ENCODE measurements around the gene NUAK1. TPM values are rescaled to one million over a fixed set of nuclear protein-coding genes. Genes with fewer than 3 reads are reported as not detected.

NUAK1 gene
- total and polyA plus RNA-seq, 2 experiments from 2014 or later = 13.4 to 29.6 TPM

DNA sequence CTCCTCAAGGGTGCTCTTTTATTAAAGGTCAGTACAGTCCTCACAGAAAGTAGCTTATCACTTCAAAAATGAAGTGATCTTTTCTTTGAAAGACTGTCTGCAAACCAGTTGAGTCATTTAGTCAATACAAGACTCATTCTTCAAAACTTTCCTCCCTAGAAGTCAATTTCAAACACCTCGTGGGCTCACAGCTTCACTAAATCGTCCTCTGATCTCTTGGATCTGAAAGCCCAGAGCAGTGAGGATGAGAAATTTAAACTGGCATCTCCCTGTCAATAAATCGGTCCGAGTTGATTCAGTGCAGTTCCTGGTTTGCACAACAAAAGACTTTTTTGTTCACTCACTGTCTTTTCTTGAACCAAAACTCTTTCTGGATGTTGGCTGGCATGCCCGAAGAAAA is 44.5 kb downstream of the NUAK1 start:
- peaks cover 50% of the 10 kb centered on the region for H3K4me1 ChIP-seq (ENCODE audit: insufficient read depth)
- TF ChIP-seq EZH2 (IDR thresholded peaks at IDR 0.05; ENCODE audit: insufficient read depth, poor library complexity, severe bottlenecking) = no peak
- TF ChIP-seq EZH2phosphoT487 (IDR thresholded peaks at IDR 0.05; ENCODE audit: insufficient read depth, low read depth) = no peak
- H3K36me3 ChIP-seq (ENCODE audit: low read depth) = peaks cover 9% of the 10 kb centered on the region; the same call in 1 of the 2 replicates
- peaks cover 66% of the 10 kb centered on the region for H3K79me2 ChIP-seq (ENCODE audit: insufficient read depth)
- H3K4me3 ChIP-seq = no peak overlapping the region
- no peak overlapping the region for H3K9ac ChIP-seq
- peak overlapping the region; percentile 15 for H3K27ac ChIP-seq
- no peaks in the 10 kb centered on the region for H3K9me3 ChIP-seq (ENCODE audit: low read depth)
- H3K27me3 ChIP-seq (replicated peaks; ENCODE audit: insufficient read depth) = no peaks in the 10 kb centered on the region
- peaks cover 51% of the 10 kb centered on the region for H3F3A ChIP-seq (ENCODE audit: insufficient read depth)
- H3K4me2 ChIP-seq (ENCODE audit: unreplicated experiment) = no peak overlapping the region
- no peaks in the 10 kb centered on the region for H4K20me1 ChIP-seq (ENCODE audit: insufficient read depth)
- H3K9me2 ChIP-seq (ENCODE audit: insufficient read depth) = no peaks in the 10 kb centered on the region
- 32 to 39% methylated on average over 5 of the region's 5 CpGs for WGBS, 2 experiments (ENCODE audit: low coverage in 1 of 2, low lambda C conversion rate in 2 of 2, missing lambda C conversion rate in 2 of 2)
- peak; percentile 43 for DNase-seq
- in situ Hi-C loops (cut with MboI) = no loop called here
- no peak overlapping the region for H2AFZ ChIP-seq

DNA sequence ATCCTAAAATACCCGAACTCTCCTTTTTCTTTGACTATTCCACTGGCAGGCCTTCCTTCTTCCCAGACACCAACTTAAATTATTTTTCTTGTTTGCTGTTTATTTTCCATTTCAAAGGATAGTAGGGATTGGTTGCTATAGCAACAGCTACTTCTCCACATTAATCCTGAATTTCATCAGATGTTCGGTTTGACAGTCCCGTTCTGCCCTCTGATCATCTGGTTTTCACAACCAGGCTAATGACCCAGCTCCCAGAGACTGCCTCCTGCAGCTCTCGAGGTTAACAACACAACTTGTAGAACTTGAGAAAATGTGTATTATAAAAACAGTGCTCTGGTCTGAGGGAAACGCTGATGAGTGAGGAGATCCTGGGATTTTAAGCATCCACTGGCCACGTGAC is 45.5 kb downstream of the NUAK1 start:
- peak; percentile 35 for DNase-seq
- no peak overlapping the region for H2AFZ ChIP-seq
- H3K9me2 ChIP-seq (ENCODE audit: insufficient read depth) = no peaks in the 10 kb centered on the region
- in situ Hi-C loops (cut with MboI) = no loop called here
- H3K4me1 ChIP-seq (ENCODE audit: insufficient read depth) = peaks cover 56% of the 10 kb centered on the region
- no peaks in the 10 kb centered on the region for H4K20me1 ChIP-seq (ENCODE audit: insufficient read depth)
- no peak overlapping the region for H3K4me2 ChIP-seq (ENCODE audit: unreplicated experiment)
- no peaks in the 10 kb centered on the region for H3K27me3 ChIP-seq (replicated peaks; ENCODE audit: insufficient read depth)
- H3K9ac ChIP-seq = no peak overlapping the region
- H3K27ac ChIP-seq = peak overlapping the region; percentile 15; the same call in 1 of the 2 replicates
- no peak for TF ChIP-seq EZH2phosphoT487 (IDR thresholded peaks at IDR 0.05; ENCODE audit: insufficient read depth, low read depth)
- TF ChIP-seq EZH2 (IDR thresholded peaks at IDR 0.05; ENCODE audit: insufficient read depth, poor library complexity, severe bottlenecking) = no peak
- no peak overlapping the region for H3K4me3 ChIP-seq
- WGBS, 2 experiments (ENCODE audit: low coverage in 1 of 2, low lambda C conversion rate in 2 of 2, missing lambda C conversion rate in 2 of 2) = 69 to 75% methylated on average over 6 of the region's 6 CpGs
- peaks cover 66% of the 10 kb centered on the region for H3K79me2 ChIP-seq (ENCODE audit: insufficient read depth)
- no peaks in the 10 kb centered on the region for H3K9me3 ChIP-seq (ENCODE audit: low read depth)
- H3K36me3 ChIP-seq (ENCODE audit: low read depth) = peaks cover 4% of the 10 kb centered on the region; the same call in 1 of the 2 replicates
- peaks cover 59% of the 10 kb centered on the region for H3F3A ChIP-seq (ENCODE audit: insufficient read depth)

DNA sequence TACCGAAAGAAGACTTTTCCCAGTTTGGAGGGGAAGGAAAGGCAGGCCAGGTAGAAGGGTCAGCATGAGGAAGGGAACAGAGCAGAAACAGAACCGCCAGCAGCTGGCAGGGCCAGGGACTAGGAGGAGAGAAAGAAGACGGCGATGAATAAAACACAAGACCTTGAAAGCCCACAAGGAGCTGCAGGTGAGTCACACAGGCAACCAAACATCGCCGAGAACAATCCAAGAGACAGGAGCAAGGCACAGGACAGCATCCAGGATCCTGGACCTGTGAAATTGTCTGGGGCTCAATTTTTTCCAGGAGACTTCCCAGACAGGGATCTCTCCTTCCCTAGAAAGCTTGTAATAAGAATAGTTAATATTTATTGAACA is 47.3 kb downstream of the NUAK1 start:
- Histone ChIP-seq H3K9me3 (ENCODE audit: low read depth) (no peaks in the 10 kb centered on the region), H3K4me1 (ENCODE audit: insufficient read depth) (peaks cover 45% of the 10 kb centered on the region), H3K36me3 (ENCODE audit: low read depth) (peaks cover 4% of the 10 kb centered on the region; the same call in 1 of the 2 replicates), H3K27me3 (replicated peaks; ENCODE audit: insufficient read depth) (no peaks in the 10 kb centered on the region), H3K9me2 (ENCODE audit: insufficient read depth) (no peaks in the 10 kb centered on the region), H3F3A (ENCODE audit: insufficient read depth) (peaks cover 50% of the 10 kb centered on the region), H2AFZ (no peak overlapping the region), H3K27ac (peak overlapping the region; percentile 76), H3K4me2 (ENCODE audit: unreplicated experiment) (no peak overlapping the region), H3K4me3 (no peak overlapping the region), H3K9ac (peak overlapping the region; percentile 40), H4K20me1 (ENCODE audit: insufficient read depth) (no peaks in the 10 kb centered on the region), H3K79me2 (ENCODE audit: insufficient read depth) (peaks cover 73% of the 10 kb centered on the region)
- DNase-seq = no peak
- in situ Hi-C loops (cut with MboI) = no loop called here
- TF ChIP-seq EZH2 (IDR thresholded peaks at IDR 0.05; ENCODE audit: insufficient read depth, poor library complexity, severe bottlenecking) (no peak), EZH2phosphoT487 (IDR thresholded peaks at IDR 0.05; ENCODE audit: insufficient read depth, low read depth) (no peak)
- 90 to 91% methylated on average over 6 of the region's 6 CpGs for WGBS, 2 experiments (ENCODE audit: low coverage in 1 of 2, low lambda C conversion rate in 2 of 2, missing lambda C conversion rate in 2 of 2)

DNA sequence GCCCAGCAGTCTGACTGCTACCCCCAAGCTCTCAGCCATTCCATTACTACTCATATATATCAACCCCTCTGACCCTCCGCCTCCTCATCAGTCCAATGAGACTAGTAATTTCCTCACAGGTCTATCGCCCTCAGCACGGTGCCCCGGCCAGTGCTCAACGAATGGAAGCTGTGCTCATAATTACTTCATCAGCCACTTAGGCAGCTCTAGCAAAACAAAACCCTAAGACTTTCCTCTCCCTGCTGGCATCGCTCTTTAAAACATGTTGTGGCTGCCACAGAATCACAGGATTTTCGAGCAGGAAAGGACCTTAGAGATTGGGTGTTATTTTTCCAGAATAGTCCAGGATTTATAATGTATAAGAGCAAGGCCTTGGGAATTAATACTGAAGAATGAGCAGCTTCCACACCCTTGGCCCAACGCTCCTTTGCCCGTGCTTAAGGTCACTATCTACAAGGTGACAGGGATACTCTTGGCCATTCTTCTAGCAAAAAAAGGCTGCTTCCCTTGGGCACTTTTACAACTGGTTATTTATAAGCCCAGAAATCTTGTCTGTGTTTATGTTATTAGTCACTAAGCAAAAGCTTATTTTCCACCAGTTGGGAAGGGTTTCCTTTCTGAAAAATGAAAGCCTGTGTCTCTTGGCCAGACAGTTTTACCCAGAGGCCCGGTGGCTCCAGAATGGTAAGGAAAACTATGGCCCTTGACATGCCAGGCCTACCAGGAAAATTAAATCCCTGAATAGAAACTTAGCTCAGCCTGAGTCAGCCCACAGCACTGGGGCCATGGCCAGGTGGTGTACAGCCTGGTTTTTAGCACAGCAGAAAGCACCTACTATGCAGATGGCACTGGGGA is 47.9 kb downstream of the NUAK1 start:
- in situ Hi-C loops (cut with MboI) = no loop called here
- Histone ChIP-seq H3K36me3 (ENCODE audit: low read depth) (peaks cover 4% of the 10 kb centered on the region; the same call in 1 of the 2 replicates), H3K27me3 (replicated peaks; ENCODE audit: insufficient read depth) (no peaks in the 10 kb centered on the region), H3F3A (ENCODE audit: insufficient read depth) (peaks cover 44% of the 10 kb centered on the region), H3K27ac (peak overlapping the region; percentile 76), H3K9me2 (ENCODE audit: insufficient read depth) (no peaks in the 10 kb centered on the region), H3K9ac (peak overlapping the region; percentile 40), H3K9me3 (ENCODE audit: low read depth) (no peaks in the 10 kb centered on the region), H2AFZ (no peak overlapping the region), H3K4me1 (ENCODE audit: insufficient read depth) (peaks cover 41% of the 10 kb centered on the region), H3K4me2 (ENCODE audit: unreplicated experiment) (peak overlapping the region; percentile 18), H4K20me1 (ENCODE audit: insufficient read depth) (no peaks in the 10 kb centered on the region), H3K4me3 (no peak overlapping the region), H3K79me2 (ENCODE audit: insufficient read depth) (peaks cover 79% of the 10 kb centered on the region)
- TF ChIP-seq EZH2phosphoT487 (IDR thresholded peaks at IDR 0.05; ENCODE audit: insufficient read depth, low read depth) (no peak), EZH2 (IDR thresholded peaks at IDR 0.05; ENCODE audit: insufficient read depth, poor library complexity, severe bottlenecking) (no peak)
- peak; percentile 91 for DNase-seq
- 16% methylated on average over 10 of the region's 10 CpGs for WGBS, 2 experiments (ENCODE audit: low coverage in 1 of 2, low lambda C conversion rate in 2 of 2, missing lambda C conversion rate in 2 of 2)

Data from GM23248 (cell line).